ENCODE data around the gene IL36A.

DNA sequence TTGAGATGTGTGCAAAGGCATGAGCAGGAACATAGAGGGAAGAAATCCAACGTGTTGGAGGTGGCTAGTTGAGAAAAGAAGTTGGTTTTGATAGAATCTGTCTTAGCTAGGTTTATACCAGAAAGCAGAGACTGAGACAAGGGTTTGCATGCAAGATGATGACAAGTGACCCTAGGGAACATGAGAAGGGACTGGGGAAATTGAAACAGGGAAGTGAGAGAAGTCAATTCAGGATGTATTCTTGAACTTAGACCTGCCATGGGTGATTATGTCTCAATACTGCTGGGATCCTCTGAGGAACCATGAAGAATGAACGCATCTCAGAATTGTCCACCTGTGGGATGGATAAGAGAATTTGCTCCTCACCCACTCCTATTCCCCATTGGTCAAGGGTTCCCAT lies 20.5 kb downstream of the IL36A start:
- TF ChIP-seq, protein P1, sequence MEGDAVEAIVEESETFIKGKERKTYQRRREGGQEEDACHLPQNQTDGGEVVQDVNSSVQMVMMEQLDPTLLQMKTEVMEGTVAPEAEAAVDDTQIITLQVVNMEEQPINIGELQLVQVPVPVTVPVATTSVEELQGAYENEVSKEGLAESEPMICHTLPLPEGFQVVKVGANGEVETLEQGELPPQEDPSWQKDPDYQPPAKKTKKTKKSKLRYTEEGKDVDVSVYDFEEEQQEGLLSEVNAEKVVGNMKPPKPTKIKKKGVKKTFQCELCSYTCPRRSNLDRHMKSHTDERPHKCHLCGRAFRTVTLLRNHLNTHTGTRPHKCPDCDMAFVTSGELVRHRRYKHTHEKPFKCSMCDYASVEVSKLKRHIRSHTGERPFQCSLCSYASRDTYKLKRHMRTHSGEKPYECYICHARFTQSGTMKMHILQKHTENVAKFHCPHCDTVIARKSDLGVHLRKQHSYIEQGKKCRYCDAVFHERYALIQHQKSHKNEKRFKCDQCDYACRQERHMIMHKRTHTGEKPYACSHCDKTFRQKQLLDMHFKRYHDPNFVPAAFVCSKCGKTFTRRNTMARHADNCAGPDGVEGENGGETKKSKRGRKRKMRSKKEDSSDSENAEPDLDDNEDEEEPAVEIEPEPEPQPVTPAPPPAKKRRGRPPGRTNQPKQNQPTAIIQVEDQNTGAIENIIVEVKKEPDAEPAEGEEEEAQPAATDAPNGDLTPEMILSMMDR (conservative IDR thresholded peaks at IDR 0.05 in 1 of 2, IDR thresholded peaks at IDR 0.05 in 1 of 2; ENCODE audit: extremely low read depth in 1 of 2, insufficient read depth in 1 of 2, low read depth in 1 of 2, low read length in 2 of 2) = no peak
- no peak for TF ChIP-seq EZH2 (IDR thresholded peaks at IDR 0.05; ENCODE audit: borderline replicate concordance, low read length)
